Mesenteric fat pad (tissue), 1 donor: ENCODE results near the gene ZNF799. TPM values are rescaled to one million over a fixed set of nuclear protein-coding genes. Genes with fewer than 3 reads are reported as not detected.
"Not testable (repeated sequence)": the region's sequence is repeated elsewhere in the genome, so short reads cannot be mapped to it uniquely, and the experiment has no call there.

Source experiments
- DNase-seq: peaks from one replicate; pipeline ENCODE4 v3.0.0-alpha.2; 2020; ENCODE audit warnings: low spot score
- long read RNA-seq: library from polyadenylated mRNA; unstranded; transcript quantifications from one replicate; pipeline ENCODE4 v2.0.0, GENCODE V29; 2020
- total RNA-seq: library from RNA; stranded (reverse); fragmentation: NEBNext Ultra II Directional; extraction: Animal tissue kit (Norgen Biotek cat#: 25700); gene quantifications from one replicate; pipeline ENCODE4 v1.2.1, GENCODE V29; 2021
- donor health status: DM: yes; HTN: yes; CAD: no.

ZNF799 gene
- 3.3 TPM for total RNA-seq
- long read RNA-seq, full-length matches to known transcripts = 7 of 8 reads
- long read RNA-seq, partial matches to known transcripts = 0 of 8 reads
- long read RNA-seq, other reads (novel, unspliced or antisense) = 1 of 8 reads

GRCh38 chr19:12400633-12401502 is at the start of gene ZNF799:
Gene ZNF799, minus strand, starts transcription at chr19:12401271. Its CDS starts 201 bp downstream, at chr19:12401070.
- peak; percentile 97 for DNase-seq

- DNase-seq = no peak
Observed at GRCh38 chr19:12450844-12451243, 49.8 kb upstream of the ZNF799 start.

DNA sequence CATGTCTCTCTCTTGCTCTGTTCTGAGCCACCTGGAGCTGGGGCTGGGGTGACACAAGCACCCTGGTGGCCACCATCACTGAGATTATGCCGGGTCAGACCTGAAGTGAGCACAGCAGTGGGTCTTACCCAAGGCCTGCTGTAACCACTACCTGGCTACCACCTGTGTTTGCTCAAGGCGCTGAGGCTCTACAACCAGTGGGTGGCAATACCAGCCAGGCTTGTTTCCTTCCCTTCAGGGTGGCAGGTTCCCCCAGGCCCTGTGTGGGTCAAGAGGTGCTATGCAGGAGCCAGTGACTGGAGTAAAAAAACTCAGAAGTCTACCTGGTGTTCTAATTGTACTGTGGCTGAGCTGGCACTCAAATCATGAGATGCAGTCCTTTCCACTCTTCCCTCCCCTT is 47.7 kb upstream of the ZNF799 start:
- no peak for DNase-seq

DNA sequence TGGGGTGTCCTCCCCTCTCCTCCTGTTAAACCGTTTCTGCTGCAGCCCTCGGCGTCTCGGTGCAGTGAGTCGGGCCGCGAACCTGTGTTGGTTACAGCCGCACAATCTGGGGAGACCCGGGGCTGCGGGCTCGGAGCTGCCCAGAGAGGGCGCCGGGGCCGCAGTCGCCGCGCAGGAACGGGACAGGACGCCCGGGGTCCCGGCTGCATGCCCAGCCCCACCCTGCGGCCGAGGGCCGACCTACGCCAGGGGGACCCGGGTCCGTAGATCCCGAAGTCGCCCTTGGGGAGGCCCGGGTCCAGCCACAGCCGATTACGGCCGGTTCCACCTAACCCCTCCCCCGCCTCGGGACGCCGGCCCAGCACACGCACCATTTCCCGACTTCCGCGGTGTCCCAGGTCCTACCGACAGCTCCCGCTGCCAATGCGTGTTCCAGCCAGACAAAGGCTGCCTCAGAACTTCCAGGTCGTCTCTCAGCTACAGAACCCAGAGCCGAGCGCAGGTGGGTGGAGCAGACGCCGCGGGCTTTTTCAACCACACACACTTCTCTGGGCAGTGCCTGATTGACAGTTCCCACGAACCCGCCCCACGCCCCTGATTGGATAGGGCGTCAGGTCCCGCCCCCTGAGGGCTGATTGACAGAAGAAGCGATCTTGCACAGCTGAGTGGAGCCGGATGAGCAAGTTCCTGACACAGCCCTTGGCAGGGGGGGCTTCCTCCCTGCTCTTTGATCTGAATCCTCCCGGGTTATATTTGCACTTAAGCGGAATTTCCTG is 39.7 kb upstream of the ZNF799 start, which contains the start of gene ZNF443:
TSS of gene ZNF443 (minus strand) at position 481 of the 776 bp plus-strand sequence. CDS start at position 374, 107 bp downstream.
- peak; percentile 99 for DNase-seq

DNA sequence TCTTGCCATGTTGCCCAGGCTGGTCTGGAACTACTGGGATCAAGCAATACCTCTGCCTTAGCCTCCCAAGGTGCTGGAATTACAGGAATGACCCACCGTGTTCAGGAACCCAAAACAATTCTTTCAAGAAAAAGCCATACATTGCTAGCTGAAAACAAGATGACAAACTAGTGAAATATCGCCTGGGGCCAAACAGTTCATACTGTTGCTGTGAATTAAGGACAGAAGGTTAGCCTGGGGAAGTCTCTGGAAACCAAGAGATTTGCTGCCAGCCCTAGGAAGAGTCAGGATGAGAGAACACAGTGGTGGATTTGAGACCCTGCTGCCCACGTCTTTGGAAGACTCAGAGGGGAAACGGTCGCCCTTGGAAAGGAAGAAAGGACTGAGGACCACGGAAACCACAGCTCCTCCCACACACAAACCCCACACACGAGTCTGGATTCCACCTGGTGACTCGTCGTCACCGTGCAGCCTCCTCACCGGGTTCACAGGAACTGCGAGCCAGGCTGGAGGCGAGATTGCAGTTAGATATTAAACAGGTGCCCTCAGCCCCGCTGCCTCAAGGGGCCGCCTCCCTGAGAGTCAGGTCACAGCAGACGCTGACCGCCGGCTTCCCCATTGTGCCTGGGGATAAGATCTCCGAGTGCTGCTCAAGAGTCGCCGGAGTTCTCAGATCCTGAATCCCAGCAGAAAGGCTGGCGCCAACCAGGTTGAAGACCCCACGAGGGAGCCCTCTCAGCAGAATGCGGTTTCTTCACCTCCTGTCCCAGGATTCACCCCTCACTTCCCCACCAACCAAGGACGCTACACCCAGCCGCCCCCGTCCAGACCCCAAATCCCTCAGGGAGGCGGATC is 38.8 kb upstream of the ZNF799 start:
- DNase-seq = not testable (repeated sequence)

DNA sequence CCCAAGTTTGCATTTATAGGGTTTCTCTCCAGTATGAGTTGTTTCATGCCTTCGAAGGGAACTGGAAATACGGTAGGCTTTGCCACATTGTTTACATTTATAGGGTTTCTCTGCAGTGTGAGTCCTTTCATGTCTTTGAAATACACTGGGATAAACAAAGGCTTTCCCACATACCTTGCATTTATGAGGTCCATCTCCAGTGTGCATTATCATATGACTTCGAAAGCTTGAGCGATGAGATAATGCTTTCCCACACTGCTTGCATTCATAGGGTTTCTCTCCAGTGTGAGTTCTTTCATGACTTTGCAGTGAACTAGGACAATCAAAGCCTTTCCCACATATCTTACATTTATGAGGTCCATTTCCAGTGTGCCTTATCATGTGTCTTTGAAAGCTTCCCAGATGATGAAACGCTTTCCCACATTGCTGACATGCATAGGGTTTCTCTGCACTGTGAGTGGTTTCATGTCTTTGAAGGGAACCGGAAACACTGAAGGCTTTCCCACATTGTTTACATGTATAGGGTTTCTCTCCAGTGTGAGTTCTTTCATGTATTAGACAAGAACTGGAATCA is 29.7 kb upstream of the ZNF799 start:
- DNase-seq = not testable (repeated sequence)

DNA sequence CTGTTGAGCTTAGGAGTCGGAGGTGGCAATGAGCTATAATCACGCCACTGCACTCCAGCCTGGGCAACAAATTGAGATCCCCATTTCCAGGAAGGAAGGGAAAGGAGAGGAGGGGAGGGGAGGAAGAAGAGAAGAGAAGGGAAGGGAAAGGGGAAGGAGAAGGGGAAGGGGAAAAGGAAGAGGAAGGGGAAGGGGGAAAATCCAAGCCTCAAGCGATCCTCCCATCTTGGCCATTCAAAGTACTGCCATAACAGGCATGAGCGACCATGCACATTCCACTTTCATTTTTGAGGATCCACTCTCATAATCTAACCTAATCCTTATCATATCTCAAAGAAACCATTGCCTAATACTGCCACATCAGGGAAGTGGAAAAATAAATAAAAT is 24.8 kb upstream of the ZNF799 start:
- no peak for DNase-seq

DNA sequence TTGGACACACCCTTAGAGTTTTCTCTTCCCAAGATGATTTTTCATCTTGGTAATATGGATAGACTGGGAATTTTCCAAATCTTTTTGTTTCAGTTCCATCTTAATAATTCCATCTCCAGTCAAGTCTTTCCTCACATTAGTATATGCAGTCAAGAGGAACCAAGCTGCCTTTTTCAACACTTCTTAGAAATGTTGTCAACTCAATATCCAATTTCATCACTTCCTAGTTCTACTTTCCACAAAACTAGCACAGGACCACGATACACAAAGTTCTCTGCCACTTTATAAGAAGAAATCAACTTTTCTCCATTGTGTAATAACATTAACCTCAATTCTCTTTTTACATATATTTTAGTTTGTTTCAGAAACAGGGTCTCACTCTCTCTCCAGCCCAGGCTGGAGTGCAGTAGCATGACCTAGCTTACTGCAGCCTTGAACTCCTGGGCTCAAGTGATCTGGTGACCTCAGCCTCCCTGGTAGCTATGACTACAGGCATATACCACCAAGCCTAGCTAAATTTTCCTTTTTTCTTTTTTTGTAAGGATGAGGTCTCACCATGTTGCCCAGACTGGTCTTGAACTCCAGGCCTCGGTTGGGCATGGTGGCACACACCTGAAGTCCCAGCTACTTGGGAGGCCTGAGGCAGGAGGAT is 24.3 kb upstream of the ZNF799 start:
- no peak for DNase-seq

DNA sequence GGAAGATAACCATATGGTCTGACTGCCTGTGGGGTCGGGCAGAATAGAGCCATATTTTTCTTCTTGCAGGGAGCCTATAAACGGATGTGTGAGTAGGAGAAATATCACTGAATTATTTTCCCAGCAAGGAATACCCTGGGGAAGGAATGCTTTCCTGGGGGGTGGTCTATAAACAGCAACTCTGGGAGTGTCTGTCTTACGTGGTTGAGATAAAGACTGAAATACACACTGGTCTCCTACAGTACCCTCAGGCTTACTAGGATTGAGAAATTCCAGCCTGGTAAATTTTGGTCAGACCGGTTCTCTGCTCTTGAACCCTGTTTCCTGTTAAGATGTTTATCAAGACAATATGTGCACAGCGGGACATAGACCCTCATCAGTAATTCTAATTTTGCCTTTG is 16.2 kb upstream of the ZNF799 start:
- not testable (repeated sequence) for DNase-seq

- DNase-seq = no peak
Observed at GRCh38 chr19:12411893-12412292, 10.8 kb upstream of the ZNF799 start.

GRCh38 chr19:12399901-12400632 is 1.0 kb downstream of the ZNF799 start:
- not testable (repeated sequence) for DNase-seq

DNA sequence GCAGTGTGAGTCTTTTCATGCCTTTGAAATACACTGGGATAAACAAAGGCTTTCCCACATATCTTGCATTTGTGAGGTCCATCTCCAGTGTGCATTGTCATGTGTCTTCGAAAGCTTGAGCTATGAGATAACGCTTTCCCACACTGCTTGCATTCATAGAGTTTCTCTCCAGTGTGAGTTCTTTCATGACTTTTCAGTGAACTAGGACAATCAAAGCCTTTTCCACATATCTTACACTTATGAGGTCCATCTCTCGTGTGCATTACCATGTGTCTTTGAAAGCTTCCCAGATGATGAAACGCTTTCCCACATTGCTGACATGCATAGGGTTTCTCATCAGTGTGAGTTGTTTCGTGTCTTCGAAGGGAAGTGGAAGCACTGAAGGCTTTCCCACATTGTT is 9.9 kb downstream of the ZNF799 start:
- DNase-seq = not testable (repeated sequence)

- DNase-seq = not testable (repeated sequence)
Observed at GRCh38 chr19:12386365-12386764, 14.7 kb downstream of the ZNF799 start.

DNA sequence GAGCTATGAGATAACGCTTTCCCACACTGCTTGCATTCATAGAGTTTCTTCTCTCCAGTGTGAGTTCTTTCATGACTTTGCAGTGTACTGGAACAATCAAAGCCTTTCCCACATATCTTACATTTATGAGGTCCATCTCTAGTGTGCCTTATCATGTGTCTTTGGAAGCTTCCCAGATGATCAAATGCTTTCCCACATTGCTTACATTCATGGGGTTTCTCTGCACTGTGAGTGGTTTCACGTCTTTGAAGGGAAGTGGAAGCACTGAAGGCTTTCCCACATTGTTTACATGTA is 20.7 kb downstream of the ZNF799 start:
- no peak for DNase-seq

DNA sequence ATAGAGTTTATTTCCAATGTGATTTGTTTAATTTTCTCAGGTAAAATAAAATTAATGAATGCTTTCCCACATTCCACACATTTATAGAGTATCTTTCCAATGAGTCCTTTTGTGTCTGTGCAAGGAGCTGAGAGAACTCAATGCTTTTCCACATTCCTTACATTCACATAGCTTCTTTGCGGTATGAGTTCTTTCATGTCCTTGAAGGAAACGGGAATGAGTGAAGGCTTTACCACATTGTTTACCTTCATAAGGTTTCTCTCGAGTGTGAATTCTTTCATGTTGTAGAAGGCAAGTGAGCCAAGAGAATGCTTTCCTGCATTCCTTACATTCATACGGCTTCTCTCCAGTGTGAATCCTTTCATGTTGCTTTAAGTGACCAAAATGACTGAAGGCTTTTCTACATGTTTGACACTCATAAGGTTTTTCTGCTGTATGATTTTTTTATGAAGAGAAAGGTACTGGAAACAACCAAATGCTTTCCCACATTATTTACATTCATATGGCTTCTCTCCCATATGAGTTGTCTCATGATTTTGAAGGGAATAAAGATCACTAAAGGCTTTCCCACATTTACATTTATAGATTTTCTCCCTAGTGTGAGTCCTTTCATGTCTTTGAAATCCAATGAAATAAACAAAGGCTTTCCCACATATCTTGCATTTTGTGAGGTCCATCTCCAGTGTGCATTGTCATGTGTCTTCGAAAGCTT is 21.2 kb downstream of the ZNF799 start:
- DNase-seq = no peak

DNA sequence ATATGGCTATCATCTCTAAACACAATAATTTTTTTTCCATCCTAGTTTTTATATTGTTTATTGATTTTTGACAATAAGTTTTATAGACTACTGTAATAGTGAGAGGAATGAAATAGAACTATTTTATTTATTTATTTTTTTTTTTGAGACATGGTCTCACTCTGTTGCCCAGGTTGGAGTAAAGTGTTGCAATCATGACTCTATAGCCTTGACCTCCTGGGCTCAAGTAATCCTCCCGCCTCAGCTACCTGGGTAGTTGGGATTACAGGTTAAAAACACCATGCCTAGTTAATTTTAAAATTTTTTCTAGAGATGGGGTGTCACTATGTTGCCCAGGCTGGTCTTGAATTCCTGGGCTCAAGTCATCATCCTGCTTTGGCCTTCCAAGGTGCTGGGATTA is 27.0 kb downstream of the ZNF799 start:
- DNase-seq = no peak

DNA sequence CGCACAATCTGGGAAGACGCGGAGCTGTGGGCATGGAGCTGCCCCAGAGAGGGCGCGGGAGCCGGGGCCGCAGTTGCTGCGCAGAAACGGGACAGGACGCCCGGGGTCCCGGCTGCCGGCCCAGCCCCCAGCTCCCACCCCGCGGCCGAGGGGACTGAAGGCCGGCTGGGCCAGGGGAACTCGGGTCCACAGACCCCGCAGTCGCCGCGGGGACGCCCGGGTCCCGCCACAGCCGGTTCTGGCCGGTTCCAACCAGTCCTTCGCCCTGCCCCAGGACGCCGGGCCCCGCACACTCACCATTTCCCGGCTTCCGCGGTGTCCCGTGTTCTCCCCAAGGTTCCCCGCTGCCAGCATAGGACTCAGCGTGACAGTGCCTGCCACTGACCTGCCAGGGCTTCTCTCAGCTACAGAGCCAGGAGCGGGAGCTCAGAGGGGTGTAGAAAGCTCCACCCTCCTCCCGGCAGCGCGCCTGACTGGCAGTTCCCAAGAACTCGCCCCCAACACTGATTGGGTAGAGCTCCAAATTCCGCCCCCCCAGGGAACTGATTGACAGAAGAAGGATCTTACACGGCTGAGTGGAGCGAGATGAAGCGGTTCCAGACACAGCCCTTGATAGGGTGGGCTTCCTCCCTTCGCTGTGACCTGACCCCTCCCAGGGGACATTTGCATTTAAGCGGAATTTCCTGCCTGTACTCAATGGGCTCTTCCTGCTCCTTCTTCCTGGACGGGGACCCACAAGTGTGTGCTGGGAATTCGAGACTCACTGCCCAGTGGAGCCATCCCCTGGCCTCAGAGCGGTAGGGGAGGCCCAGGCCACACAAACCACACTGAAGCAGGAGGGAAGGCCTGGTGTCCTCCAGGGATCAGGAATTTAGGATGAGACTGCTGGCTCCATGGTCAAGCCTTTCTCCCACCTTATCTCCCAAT is 35.6 kb downstream of the ZNF799 start, which contains the start of gene ZNF442:
TSS of gene ZNF442 (minus strand) at position 448 of the 927 bp plus-strand sequence. CDS start 2,052 bp downstream, outside the sequence.
- DNase-seq = peak; percentile 95
